ENCODE data around the gene ATG7.

The ATG7 gene

GRCh38 chr3:11591002-11591355, 318.8 kb downstream of the ATG7 start:
- no peak for TF ChIP-seq POLR2AphosphoS5 (IDR thresholded peaks at IDR 0.05; ENCODE audit: low read depth)
- TF ChIP-seq SPI1 (IDR thresholded peaks at IDR 0.05; ENCODE audit: borderline replicate concordance, low read depth) = no peak
- TF ChIP-seq REST (IDR thresholded peaks at IDR 0.05; ENCODE audit: insufficient replicate concordance, low read depth) = no peak
- no peak for TF ChIP-seq CTCF (IDR thresholded peaks at IDR 0.05; ENCODE audit: insufficient read depth, low read length)
- TF ChIP-seq GABPA (IDR thresholded peaks at IDR 0.05; ENCODE audit: low read depth) = no peak
- DNase-seq (ENCODE audit: low read depth in 1 of 2, low spot score in 1 of 2) = no peak
- H3K27ac ChIP-seq (replicated peaks) = no peak overlapping the region
- H3K27me3 ChIP-seq (ENCODE audit: insufficient read depth, poor library complexity, severe bottlenecking) = no peaks in the 10 kb centered on the region
- no peak overlapping the region for H3K4me3 ChIP-seq (replicated peaks; ENCODE audit: insufficient read depth, low read length)

- no peaks in the 10 kb centered on the region for H3K27me3 ChIP-seq (ENCODE audit: insufficient read depth, poor library complexity, severe bottlenecking)
- DNase-seq (ENCODE audit: low read depth in 1 of 2, low spot score in 1 of 2) = peak in 1 of 2 experiments; percentile 76
- H3K4me3 ChIP-seq (replicated peaks; ENCODE audit: insufficient read depth, low read length) = no peak overlapping the region
- TF ChIP-seq SPI1 (IDR thresholded peaks at IDR 0.05; ENCODE audit: borderline replicate concordance, low read depth) (peak; percentile 76; the same call in 1 of the 2 replicates), POLR2AphosphoS5 (IDR thresholded peaks at IDR 0.05; ENCODE audit: low read depth) (no peak)
- peak overlapping the region; percentile 8; the same call in 1 of the 2 replicates for H3K27ac ChIP-seq (replicated peaks)
Measured at GRCh38 chr3:11591391-11592282, 319.4 kb downstream of the ATG7 start.

GRCh38 chr3:11592445-11593298, 320.5 kb downstream of the ATG7 start:
- Histone ChIP-seq H3K4me3 (replicated peaks; ENCODE audit: insufficient read depth, low read length) (no peak overlapping the region), H3K27ac (replicated peaks) (no peak overlapping the region), H3K27me3 (ENCODE audit: insufficient read depth, poor library complexity, severe bottlenecking) (no peaks in the 10 kb centered on the region)
- TF ChIP-seq SPI1 (IDR thresholded peaks at IDR 0.05; ENCODE audit: borderline replicate concordance, low read depth) (no peak), CTCF (IDR thresholded peaks at IDR 0.05; ENCODE audit: insufficient read depth, low read length) (no peak), REST (IDR thresholded peaks at IDR 0.05; ENCODE audit: insufficient replicate concordance, low read depth) (no peak), POLR2AphosphoS5 (IDR thresholded peaks at IDR 0.05; ENCODE audit: low read depth) (no peak), GABPA (IDR thresholded peaks at IDR 0.05; ENCODE audit: low read depth) (no peak)
- no peak for DNase-seq (ENCODE audit: low read depth in 1 of 2, low spot score in 1 of 2)

All from HL-60 (cell line).